ENCODE results near the gene TEN1.
"Not testable (repeated sequence)": the region's sequence is repeated elsewhere in the genome, so short reads cannot be mapped to it uniquely, and the experiment has no call there.

Gene TEN1

GRCh38 chr17:75978938-75979704, at the start of gene TEN1, which contains the start of gene ACOX1:
TSS of gene TEN1 (plus strand) at chr17:75979240. CDS start at chr17:75986193, 6,953 bp downstream.
TSS of gene ACOX1 (minus strand) at chr17:75979166. CDS start at chr17:75979073, 93 bp downstream.
- DNase-seq, result peak; percentile 97 to 99

DNA sequence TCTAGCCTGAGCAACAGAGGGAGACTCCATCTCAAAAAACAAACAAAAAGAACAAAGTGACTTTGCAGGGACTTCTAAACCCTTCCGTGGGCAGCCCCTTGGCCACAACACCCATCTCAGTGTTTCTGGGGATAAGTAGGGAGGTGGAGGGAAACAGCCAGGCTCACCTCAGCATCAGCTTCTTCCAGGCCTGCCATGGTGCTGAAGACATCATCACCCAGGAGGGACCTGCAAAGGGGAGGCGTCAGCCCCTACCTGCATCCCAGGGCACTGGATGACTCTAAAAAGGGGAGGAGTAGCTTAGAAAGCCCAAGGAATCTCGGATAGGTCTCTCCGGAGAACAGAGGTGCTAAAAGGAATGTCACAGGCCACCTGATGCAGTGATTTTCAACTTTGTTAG, 48.0 kb upstream of the TEN1 start:
- DNase-seq, result no peak

GRCh38 chr17:75932852-75933251, 46.2 kb upstream of the TEN1 start:
- no peak for DNase-seq

DNA sequence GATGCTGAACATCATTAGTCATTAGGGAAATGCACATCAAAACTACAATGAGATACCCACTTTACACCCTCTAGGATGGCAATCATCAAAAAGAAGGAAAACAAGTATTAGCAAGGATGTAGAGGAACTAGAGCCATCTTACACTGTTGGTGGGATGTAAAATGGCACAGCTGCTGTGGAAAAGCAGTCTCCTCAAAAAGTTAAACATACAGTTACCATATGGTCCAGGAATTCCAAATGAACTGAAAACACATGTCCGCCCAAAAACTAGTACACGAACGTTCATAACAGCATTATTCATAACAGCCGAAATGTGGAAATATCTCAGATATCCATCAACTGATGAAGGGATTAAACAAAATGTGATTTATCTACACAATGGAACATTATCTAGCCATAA, 45.2 kb upstream of the TEN1 start:
- DNase-seq, result no peak

- no peak for DNase-seq
These were observed 41.4 kb upstream of the TEN1 start for GRCh38 chr17:75937652-75938051.

GRCh38 chr17:75940727-75941441, 38.2 kb upstream of the TEN1 start, which contains the start of gene FBF1:
TSS of gene FBF1 (minus strand) at chr17:75941042. CDS start at chr17:75938149, 2,893 bp downstream.
- DNase-seq, result peak; percentile 94 to 98

- no peak for DNase-seq
These were observed 37.6 kb upstream of the TEN1 start for GRCh38 chr17:75941442-75941819.

- DNase-seq, result no peak
These were observed 36.6 kb upstream of the TEN1 start for GRCh38 chr17:75942473-75942872.

DNA sequence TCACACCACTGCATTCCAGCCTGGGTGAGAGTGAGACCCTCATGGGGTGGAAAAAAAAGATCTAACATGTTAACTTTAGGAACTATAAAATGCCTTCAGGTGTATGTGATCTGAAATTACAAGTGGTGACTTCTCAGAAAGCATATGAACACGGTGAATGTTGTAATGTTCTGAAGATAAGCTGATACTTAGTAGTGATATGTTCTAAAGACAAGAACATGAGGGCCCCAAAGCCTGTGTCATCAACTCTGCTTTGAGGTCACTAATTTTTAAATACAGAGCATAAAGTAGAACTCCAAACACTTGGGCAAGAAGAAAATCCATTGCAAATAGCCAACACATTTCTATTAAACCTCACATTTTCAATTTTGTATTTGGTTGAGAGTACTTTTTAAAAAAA, 35.5 kb upstream of the TEN1 start:
- no peak for DNase-seq

GRCh38 chr17:75945211-75945610, 33.8 kb upstream of the TEN1 start:
- DNase-seq, result no peak

DNA sequence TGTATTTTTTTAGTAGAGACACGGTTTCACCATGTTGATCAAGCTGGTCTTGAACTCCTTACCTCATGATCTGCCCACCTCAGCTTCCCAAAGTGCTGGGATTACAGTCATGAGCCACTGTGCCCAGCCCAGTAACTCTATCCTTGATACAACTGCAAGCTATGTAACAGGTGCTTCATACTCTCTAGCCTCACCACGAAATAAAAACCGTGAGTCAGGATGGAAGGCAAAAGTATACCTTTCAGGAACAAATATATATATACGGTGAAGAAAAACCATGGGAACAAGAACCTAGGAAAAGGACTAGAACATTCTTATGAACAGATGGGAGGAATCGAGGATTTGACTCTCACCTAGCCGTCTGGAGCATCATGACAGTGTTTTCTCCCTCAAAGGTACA, 28.6 kb upstream of the TEN1 start:
- DNase-seq, result no peak

DNA sequence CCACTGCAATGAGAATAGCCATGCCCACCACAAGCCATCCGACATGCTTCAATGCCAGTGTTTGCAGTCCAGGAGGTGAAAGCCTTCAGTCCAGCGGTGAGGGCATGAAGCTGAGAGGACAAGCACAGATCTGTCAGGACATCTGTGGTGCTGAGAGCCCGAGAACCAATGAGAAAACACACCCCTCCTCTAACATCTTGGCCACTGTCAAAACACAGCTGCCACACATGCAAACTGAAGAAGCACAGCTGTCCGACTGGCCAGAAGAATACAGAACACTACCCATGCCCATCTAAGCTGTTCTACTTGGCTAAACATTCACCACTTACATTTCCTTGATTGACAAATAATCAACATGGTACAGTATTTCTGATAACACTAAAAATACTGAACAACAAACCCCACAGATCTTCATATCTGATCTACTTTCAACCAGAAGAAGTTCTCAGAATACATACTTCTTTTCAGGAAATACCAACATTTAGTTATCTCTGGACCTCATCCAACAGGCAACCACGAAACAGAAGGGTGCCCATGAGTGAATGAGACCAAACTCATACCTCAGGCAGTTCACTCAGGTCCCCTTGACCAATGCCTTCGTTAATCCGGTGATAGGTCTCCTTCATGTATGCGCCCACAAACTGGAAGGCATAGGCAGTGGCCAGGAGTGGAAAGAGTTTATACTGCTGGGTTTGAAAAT, 28.0 kb upstream of the TEN1 start:
- no peak for DNase-seq

DNA sequence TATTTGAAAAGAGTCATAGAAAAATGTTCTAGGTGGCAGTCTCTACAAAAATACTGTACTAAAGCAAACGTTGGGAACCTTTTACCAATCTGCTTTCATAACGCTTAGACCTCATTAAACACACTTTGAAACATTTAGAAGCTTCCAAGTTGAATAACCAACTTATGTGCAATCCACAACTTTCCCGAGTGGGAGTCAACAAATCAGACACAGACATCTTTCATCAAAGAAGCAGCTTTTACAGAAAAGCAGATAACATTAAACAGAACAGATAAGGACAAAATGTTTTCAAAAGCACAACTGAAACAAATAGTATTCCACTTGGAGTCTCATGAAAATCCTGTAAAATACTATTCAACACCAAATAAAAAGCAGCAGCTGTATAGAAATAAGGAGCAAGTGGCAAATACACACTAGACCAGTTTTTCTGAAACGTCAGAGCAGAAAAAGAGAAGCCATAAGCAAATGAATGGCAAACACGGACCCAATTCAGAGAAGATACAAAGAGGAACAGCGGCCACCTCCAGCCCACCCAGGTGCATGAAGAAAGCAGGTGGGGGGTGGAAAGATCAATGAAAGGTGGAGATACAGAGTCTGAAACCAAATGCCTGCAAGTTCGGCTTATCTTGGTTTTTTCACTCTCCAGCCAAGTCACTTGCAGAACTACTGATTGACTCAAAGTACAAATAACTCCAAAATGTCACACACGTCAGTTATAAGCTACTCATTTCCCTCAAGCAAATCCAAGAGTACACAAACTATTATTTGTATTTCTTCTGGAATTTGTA, 19.8 kb upstream of the TEN1 start:
- DNase-seq, result no peak

DNA sequence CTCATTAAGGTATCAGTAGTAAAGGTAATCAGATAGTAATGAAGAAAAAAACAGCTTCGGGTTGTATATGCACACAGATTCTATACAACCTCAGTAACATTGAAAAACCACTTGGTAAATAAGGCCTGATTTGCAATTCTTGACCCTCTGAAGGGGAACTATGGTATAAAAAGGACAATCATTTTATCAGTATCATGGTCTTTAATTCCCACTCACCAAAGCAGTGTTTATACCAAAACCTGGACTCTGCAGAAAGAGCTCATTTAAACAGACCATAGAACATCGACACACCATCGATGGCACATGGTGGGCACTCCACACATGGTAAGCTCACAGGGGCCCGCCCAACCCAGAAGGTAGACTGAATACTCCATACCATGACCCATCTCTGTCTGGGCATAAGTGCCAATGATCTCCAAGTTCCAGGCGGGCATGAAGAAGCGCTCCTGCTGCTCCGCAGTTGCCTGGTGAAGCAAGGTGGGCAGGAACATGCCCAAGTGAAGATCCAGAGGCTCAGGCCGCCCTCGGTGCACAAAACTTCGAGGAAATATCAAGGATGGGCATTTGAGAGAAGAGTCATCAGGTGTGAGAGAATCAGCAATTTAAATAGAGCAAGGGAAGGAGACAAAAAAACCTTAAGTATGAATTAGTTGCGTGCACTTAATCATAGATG, 19.1 kb upstream of the TEN1 start:
- DNase-seq, result no peak

DNA sequence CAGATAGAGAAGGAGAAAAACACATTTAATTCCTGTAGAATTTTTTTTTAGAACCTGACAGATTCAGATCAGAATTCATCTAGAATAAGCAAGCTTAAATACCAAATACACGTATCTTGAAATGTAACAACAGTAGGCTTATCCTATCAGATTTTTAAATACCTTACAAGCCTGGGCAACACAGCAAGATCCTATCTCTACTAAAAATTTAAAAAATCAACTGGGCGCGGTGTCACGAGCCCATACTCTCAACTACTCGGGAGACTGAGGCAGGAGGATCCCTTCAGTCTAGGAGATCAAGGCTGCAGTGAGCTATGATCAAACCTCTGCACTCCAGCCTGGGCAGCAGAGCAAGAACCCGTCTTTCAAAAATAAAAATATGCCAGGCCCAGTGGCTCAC, 13.6 kb upstream of the TEN1 start:
- no peak for DNase-seq

DNA sequence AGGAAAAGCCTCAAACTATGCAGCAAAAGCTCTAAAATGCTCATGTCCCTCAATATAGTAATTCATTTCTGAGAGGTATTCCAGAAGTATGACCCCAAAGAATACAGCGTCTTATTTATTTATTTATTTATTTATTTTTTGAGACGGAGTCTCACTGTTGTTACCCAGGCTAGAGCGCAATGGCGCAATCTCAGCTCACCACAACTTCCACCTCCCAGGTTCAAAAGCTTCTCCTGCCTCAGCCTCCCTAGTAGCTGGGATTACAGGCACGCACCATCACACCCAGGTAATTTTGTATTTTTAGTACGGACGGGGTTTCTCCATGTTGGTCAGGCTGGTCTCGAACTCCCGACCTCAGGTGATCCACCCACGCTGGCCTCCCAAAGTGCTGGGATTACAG, 10.0 kb upstream of the TEN1 start:
- DNase-seq, result not testable (repeated sequence)

DNA sequence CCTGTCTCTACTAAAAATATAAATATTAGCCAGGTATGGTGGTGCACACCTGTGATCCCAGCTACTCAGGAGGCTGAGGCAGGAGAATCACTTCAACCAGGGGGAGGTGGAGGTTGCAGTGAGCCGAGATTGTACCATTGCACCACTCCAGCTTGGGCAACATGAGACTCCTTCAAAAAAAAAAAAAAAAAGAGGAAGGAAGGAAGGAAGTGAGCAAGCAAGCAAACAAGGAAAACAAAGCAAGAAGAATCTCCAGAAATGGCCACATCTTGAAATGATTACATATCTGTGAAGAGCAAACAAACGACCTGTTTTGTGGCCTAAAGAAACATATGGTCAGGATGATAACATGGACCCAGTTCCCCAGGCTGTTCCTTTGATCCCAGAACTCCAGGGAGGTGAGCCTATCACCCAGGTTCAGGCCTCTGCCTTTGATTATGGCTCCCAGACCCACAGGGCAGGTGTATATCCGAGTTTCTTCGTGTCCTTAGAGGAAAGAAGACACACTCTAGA, 9.0 kb upstream of the TEN1 start:
- DNase-seq, result no peak

GRCh38 chr17:75970626-75971025, 8.4 kb upstream of the TEN1 start:
- DNase-seq, result no peak

DNA sequence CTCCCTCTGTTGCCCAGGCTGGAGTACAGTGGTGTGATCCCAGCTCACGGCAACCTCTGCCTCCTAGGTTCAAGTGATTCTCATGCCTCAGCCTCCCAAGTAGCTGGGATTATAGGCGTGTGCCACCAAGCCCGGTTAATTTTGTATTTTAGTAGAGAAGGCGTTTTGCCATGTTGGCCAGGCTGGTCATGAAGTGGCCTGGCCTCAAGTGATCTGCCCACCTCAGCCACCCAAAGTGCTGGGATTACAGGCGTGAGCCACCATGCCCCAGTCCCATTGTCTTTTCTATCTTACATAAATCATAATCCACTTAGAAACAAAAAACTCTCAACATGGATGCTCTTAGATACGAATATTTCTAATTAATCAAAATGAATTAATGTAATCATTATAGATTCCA, 3.9 kb upstream of the TEN1 start:
- DNase-seq, result not testable (repeated sequence)

GRCh38 chr17:75975757-75976174, 3.3 kb upstream of the TEN1 start:
- DNase-seq, result no peak

GRCh38 chr17:75976175-75976848, 2.7 kb upstream of the TEN1 start:
- DNase-seq, result no peak
